Measurements from ENCODE around the gene TMEM25. TPM values are rescaled to one million over a fixed set of nuclear protein-coding genes. Genes with fewer than 3 reads are reported as not detected.

Gene TMEM25
- polyA plus RNA-seq, 1 donor from 2014 or later: 139 TPM

- H3K4me2 ChIP-seq (ENCODE audit: low read length): no peak overlapping the region
- no peak overlapping the region for H3K27ac ChIP-seq (ENCODE audit: low read length)
- H3K27me3 ChIP-seq (ENCODE audit: insufficient read depth, low read depth, low read length): no peaks in the 10 kb centered on the region
- no peak overlapping the region for H2AFZ ChIP-seq (ENCODE audit: low read depth, low read length)
- H3K36me3 ChIP-seq (ENCODE audit: insufficient read depth, low read length): peaks cover 10% of the 10 kb centered on the region
- TF ChIP-seq POLR2AphosphoS5 (IDR thresholded peaks at IDR 0.05) (no peak), EZH2 (IDR thresholded peaks at IDR 0.05; ENCODE audit: borderline replicate concordance, insufficient read depth, low read length, poor library complexity, severe bottlenecking) (no peak), EP300 (conservative IDR thresholded peaks at IDR 0.05; ENCODE audit: poor library complexity, severe bottlenecking) (no peak), SMC3 (conservative IDR thresholded peaks at IDR 0.05; ENCODE audit: poor library complexity) (no peak), MXI1 (conservative IDR thresholded peaks at IDR 0.05; ENCODE audit: poor library complexity, severe bottlenecking) (no peak)
- TF ChIP-seq, protein P1, sequence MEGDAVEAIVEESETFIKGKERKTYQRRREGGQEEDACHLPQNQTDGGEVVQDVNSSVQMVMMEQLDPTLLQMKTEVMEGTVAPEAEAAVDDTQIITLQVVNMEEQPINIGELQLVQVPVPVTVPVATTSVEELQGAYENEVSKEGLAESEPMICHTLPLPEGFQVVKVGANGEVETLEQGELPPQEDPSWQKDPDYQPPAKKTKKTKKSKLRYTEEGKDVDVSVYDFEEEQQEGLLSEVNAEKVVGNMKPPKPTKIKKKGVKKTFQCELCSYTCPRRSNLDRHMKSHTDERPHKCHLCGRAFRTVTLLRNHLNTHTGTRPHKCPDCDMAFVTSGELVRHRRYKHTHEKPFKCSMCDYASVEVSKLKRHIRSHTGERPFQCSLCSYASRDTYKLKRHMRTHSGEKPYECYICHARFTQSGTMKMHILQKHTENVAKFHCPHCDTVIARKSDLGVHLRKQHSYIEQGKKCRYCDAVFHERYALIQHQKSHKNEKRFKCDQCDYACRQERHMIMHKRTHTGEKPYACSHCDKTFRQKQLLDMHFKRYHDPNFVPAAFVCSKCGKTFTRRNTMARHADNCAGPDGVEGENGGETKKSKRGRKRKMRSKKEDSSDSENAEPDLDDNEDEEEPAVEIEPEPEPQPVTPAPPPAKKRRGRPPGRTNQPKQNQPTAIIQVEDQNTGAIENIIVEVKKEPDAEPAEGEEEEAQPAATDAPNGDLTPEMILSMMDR (IDR thresholded peaks at IDR 0.05; ENCODE audit: poor library complexity, severe bottlenecking): no peak
- TF ChIP-seq, protein P2, sequence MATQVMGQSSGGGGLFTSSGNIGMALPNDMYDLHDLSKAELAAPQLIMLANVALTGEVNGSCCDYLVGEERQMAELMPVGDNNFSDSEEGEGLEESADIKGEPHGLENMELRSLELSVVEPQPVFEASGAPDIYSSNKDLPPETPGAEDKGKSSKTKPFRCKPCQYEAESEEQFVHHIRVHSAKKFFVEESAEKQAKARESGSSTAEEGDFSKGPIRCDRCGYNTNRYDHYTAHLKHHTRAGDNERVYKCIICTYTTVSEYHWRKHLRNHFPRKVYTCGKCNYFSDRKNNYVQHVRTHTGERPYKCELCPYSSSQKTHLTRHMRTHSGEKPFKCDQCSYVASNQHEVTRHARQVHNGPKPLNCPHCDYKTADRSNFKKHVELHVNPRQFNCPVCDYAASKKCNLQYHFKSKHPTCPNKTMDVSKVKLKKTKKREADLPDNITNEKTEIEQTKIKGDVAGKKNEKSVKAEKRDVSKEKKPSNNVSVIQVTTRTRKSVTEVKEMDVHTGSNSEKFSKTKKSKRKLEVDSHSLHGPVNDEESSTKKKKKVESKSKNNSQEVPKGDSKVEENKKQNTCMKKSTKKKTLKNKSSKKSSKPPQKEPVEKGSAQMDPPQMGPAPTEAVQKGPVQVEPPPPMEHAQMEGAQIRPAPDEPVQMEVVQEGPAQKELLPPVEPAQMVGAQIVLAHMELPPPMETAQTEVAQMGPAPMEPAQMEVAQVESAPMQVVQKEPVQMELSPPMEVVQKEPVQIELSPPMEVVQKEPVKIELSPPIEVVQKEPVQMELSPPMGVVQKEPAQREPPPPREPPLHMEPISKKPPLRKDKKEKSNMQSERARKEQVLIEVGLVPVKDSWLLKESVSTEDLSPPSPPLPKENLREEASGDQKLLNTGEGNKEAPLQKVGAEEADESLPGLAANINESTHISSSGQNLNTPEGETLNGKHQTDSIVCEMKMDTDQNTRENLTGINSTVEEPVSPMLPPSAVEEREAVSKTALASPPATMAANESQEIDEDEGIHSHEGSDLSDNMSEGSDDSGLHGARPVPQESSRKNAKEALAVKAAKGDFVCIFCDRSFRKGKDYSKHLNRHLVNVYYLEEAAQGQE (IDR thresholded peaks at IDR 0.05; ENCODE audit: borderline replicate concordance): no peak
- no peak overlapping the region for H3K4me3 ChIP-seq (ENCODE audit: low read length)
- H3K9me2 ChIP-seq (ENCODE audit: insufficient read depth, low read length): no peaks in the 10 kb centered on the region
- no peak overlapping the region for H3K9ac ChIP-seq (ENCODE audit: low read length)
- no peaks in the 10 kb centered on the region for H4K20me1 ChIP-seq (ENCODE audit: insufficient read depth)
- H3F3A ChIP-seq (ENCODE audit: insufficient read depth, low read length, poor library complexity, severe bottlenecking): no peaks in the 10 kb centered on the region
- no peaks in the 10 kb centered on the region for H3K9me3 ChIP-seq (ENCODE audit: low read length)
- no peaks in the 10 kb centered on the region for H3K79me2 ChIP-seq (replicated peaks; ENCODE audit: insufficient read depth, low read length)
Observed at GRCh38 chr11:118484405-118484804, 46.6 kb upstream of the TMEM25 start.

- TF ChIP-seq POLR2AphosphoS5 (IDR thresholded peaks at IDR 0.05): no peak
- TF ChIP-seq MXI1 (conservative IDR thresholded peaks at IDR 0.05; ENCODE audit: poor library complexity, severe bottlenecking): no peak
- TF ChIP-seq, protein P1 (IDR thresholded peaks at IDR 0.05; ENCODE audit: poor library complexity, severe bottlenecking): no peak
- TF ChIP-seq EZH2 (IDR thresholded peaks at IDR 0.05; ENCODE audit: borderline replicate concordance, insufficient read depth, low read length, poor library complexity, severe bottlenecking): no peak
- no peaks in the 10 kb centered on the region for H3K9me2 ChIP-seq (ENCODE audit: insufficient read depth, low read length)
- H3K36me3 ChIP-seq (ENCODE audit: insufficient read depth, low read length): peaks cover 11% of the 10 kb centered on the region
- no peak overlapping the region for H2AFZ ChIP-seq (ENCODE audit: low read depth, low read length)
- H3K79me2 ChIP-seq (replicated peaks; ENCODE audit: insufficient read depth, low read length): no peaks in the 10 kb centered on the region
- no peaks in the 10 kb centered on the region for H3F3A ChIP-seq (ENCODE audit: insufficient read depth, low read length, poor library complexity, severe bottlenecking)
- H4K20me1 ChIP-seq (ENCODE audit: insufficient read depth): no peaks in the 10 kb centered on the region
- H3K27ac ChIP-seq (ENCODE audit: low read length): no peak overlapping the region
- H3K9ac ChIP-seq (ENCODE audit: low read length): no peak overlapping the region
- no peak overlapping the region for H3K4me2 ChIP-seq (ENCODE audit: low read length)
- H3K27me3 ChIP-seq (ENCODE audit: insufficient read depth, low read depth, low read length): no peaks in the 10 kb centered on the region
- H3K4me3 ChIP-seq (ENCODE audit: low read length): no peak overlapping the region
- H3K9me3 ChIP-seq (ENCODE audit: low read length): no peaks in the 10 kb centered on the region
Observed at GRCh38 chr11:118485273-118485672, 45.7 kb upstream of the TMEM25 start.

Data from neural cell (in vitro differentiated cells).